ENCODE data around the gene ZNF507.
"Not testable (repeated sequence)": the region's sequence is repeated elsewhere in the genome, so short reads cannot be mapped to it uniquely, and the experiment has no call there.

Gene ZNF507

GRCh38 chr19:32415669-32416068, 70.3 kb downstream of the ZNF507 start:
- DNase-seq, result no peak

GRCh38 chr19:32416749-32417456, 71.5 kb downstream of the ZNF507 start:
- no peak for DNase-seq

DNA sequence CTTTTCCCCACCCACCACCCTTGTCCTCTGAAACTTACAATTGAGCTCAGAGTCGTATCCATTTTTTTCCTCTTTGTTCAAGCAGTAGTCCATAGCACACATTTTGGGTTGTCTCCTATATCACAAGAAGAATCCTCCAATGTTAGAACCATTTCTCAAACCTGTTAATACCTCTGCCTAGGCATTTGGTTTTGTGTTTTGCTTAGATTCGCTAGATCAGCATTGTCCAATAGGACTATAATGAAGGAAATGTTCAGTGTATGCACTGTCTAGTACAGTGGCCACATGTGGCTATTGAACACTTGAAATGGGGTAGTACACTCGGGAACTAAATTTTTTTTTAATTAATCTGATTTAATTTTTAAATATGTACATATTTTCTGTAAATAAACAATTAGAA, 72.7 kb downstream of the ZNF507 start:
- no peak for DNase-seq

- no peak for DNase-seq
These were observed 76.4 kb downstream of the ZNF507 start for GRCh38 chr19:32421589-32422361.

GRCh38 chr19:32422435-32422834, 77.0 kb downstream of the ZNF507 start:
- DNase-seq, result no peak

- not testable (repeated sequence) for DNase-seq
These were observed 78.5 kb downstream of the ZNF507 start for GRCh38 chr19:32423944-32424343.

DNA sequence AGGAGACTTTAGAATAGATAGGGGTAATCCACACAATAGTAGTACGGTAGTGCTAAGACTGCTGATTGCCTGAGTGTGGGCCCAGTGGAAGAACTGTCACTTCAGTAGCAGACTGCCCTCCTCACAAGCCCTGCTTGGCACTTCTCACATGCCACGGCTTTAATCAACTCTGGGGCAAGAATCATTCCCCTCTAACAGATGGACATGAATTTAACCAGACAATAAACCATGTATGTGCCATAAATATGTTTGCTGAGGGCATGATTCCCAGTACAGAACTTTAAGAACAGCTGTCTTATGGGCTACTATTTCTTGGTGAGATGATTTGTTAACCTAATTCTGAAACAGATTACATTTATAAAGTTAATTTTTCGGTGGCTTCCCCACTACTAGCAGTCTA, 82.1 kb downstream of the ZNF507 start:
- no peak for DNase-seq

DNA sequence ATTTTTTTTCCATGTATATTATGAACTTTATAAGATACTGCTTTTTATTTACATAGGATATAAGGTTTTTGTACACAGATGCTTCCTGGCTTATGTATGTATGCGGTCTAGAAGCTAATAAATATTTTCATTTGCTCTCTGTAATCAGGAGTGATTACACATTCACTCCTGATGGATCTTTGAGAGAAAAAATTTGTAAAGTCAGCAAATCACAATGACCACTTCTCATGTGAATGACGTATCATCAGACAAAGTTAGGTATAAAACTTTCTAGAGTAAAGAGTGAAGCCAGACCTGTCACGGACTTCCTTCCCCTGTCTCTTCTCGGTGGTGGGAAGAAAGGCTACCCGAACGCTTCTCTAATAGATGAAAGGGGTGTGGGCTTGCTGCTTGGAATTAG, 91.3 kb downstream of the ZNF507 start:
- DNase-seq, result no peak

DNA sequence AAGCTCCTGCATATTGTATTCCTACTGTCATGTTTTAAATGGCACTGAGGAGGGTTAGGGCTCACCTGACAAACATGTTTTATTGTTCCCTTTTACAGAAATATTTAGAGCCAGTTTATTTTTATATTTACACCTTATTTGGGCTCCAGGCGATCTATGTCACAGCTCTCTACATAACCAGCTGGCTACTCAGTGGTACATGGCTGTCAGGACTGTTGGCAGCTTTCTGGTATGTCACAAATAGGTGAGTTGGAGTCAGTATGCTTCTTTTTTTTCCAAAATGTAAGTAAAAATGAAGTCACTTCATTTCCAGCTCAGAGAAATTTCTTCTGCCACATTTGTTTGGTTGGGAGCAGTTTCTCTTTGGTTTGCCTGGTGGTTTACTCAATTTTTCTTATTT, 91.7 kb downstream of the ZNF507 start:
- DNase-seq, result no peak
